ENCODE data around the gene RBL2. TPM values are rescaled to one million over a fixed set of nuclear protein-coding genes. Genes with fewer than 3 reads are reported as not detected.

The RBL2 gene
- total RNA-seq, 1 experiment from 2014 or later, result 33.4 TPM

DNA sequence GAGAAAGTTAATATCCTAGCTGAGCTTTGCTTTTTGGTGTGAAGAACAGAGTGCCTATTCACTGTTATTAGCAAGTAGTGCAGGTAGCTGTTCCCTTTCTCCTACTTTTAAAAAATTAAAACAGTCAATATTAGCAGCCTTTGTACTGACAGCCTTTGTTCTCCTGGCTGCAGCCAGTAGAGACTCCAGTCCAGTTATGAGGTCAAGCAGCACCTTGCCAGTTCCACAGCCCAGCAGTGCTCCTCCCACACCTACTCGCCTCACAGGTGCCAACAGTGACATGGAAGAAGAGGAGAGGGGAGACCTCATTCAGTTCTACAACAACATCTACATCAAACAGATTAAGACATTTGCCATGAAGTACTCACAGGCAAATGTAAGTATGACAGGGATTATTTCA lies 46.1 kb downstream of the RBL2 start:
- BruUV-seq (replicated peaks), result no TSS peak
- H3K4me1 ChIP-seq (ENCODE audit: control insufficient read depth in 1 of 2, insufficient read depth in 2 of 2, low read length in 2 of 2), result no peaks in the 10 kb centered on the region
- intact Hi-C loops (cut with micrococcal nuclease), result no loop called here
- no peaks in the 10 kb centered on the region for H3K79me2 ChIP-seq (ENCODE audit: insufficient read depth, low read length)
- H3K36me3 ChIP-seq (ENCODE audit: control insufficient read depth in 1 of 2, insufficient read depth in 2 of 2, low read length in 2 of 2), result peaks cover 11% of the 10 kb centered on the region in 2 experiments; a peak in 3 of 4 replicates
- no peak overlapping the region for H3K9ac ChIP-seq (ENCODE audit: low read length)
- ChIA-PET CTCF (no interaction called here), POLR2A (no interaction called here), RAD21 (ENCODE audit: low non-redundant PET in 1 of 2, low total read pairs in 2 of 2, uncharacterized antibody in 2 of 2, unreplicated experiment in 2 of 2) (no interaction called here)
- no peaks in the 10 kb centered on the region for H3K9me3 ChIP-seq (ENCODE audit: control insufficient read depth in 1 of 2, insufficient read depth in 1 of 2, low read depth in 1 of 2, low read length in 2 of 2)
- no peak overlapping the region for H3K4me2 ChIP-seq (ENCODE audit: low read length)
- no peaks in the 10 kb centered on the region for H4K20me1 ChIP-seq (ENCODE audit: insufficient read depth)
- TF ChIP-seq TCF7L2 (IDR thresholded peaks at IDR 0.05; ENCODE audit: borderline replicate concordance, extremely low read depth, insufficient read depth, insufficient read length) (no peak), CTCF (IDR thresholded peaks at IDR 0.05 in 2 of 3, conservative IDR thresholded peaks at IDR 0.05 in 1 of 3; ENCODE audit: borderline replicate concordance in 1 of 3, insufficient read depth in 1 of 3, low read depth in 2 of 3, low read length in 2 of 3) (no peak), EZH2phosphoT487 (IDR thresholded peaks at IDR 0.05; ENCODE audit: borderline replicate concordance) (no peak), YY1 (IDR thresholded peaks at IDR 0.05; ENCODE audit: extremely low read depth, insufficient replicate concordance, low read depth, low read length) (no peak), JUND (IDR thresholded peaks at IDR 0.05) (no peak), SRF (IDR thresholded peaks at IDR 0.05; ENCODE audit: low read depth) (no peak), REST (IDR thresholded peaks at IDR 0.05; ENCODE audit: low read depth) (no peak), ZNF274 (IDR thresholded peaks at IDR 0.05; ENCODE audit: low read depth, low read length) (no peak), CEBPB (IDR thresholded peaks at IDR 0.05; ENCODE audit: low read depth) (no peak), ZFX (IDR thresholded peaks at IDR 0.05) (no peak), EZH2 (IDR thresholded peaks at IDR 0.05) (no peak), ELF1 (IDR thresholded peaks at IDR 0.05; ENCODE audit: borderline replicate concordance, low read depth) (no peak), EGR1 (IDR thresholded peaks at IDR 0.05; ENCODE audit: low read depth) (no peak)
- TF ChIP-seq, protein P1, sequence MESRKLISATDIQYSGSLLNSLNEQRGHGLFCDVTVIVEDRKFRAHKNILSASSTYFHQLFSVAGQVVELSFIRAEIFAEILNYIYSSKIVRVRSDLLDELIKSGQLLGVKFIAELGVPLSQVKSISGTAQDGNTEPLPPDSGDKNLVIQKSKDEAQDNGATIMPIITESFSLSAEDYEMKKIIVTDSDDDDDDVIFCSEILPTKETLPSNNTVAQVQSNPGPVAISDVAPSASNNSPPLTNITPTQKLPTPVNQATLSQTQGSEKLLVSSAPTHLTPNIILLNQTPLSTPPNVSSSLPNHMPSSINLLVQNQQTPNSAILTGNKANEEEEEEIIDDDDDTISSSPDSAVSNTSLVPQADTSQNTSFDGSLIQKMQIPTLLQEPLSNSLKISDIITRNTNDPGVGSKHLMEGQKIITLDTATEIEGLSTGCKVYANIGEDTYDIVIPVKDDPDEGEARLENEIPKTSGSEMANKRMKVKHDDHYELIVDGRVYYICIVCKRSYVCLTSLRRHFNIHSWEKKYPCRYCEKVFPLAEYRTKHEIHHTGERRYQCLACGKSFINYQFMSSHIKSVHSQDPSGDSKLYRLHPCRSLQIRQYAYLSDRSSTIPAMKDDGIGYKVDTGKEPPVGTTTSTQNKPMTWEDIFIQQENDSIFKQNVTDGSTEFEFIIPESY (IDR thresholded peaks at IDR 0.05; ENCODE audit: extremely low read depth, insufficient replicate concordance, low read length), result no peak
- H2AFZ ChIP-seq (ENCODE audit: low read depth, low read length, poor library complexity, severe bottlenecking), result no peak overlapping the region
- no peaks in the 10 kb centered on the region for H3K9me2 ChIP-seq (ENCODE audit: insufficient read depth)
- H3K27me3 ChIP-seq (ENCODE audit: insufficient read depth, low read length), result no peaks in the 10 kb centered on the region
- ATAC-seq (no peak), DNase-seq (ENCODE audit: low read depth, low spot score) (no peak)
- no peak overlapping the region for H3K27ac ChIP-seq (ENCODE audit: low read depth, low read length)
- H3K4me3 ChIP-seq (replicated peaks in 1 of 2; ENCODE audit: low read depth in 1 of 2, low read length in 2 of 2), result no peak overlapping the region
